PC-3 (cell line): ENCODE results near the gene MYH13.

ENCODE experiments used
- EZH2 ChIP-seq: fragments of 300-600 bp; sonication (generic); IDR thresholded peaks from one replicate; pipeline ENCODE4 v1.6.1; 2017; ENCODE audit warnings: antibody characterized with exemption, mild to moderate bottlenecking, low read length; ENCODE audit not compliant: unreplicated experiment
- EZH2phosphoT487 ChIP-seq: fragments of 300-600 bp; sonication (generic); IDR thresholded peaks from 2 replicates; pipeline ENCODE4 v1.6.1; 2018; ENCODE audit warnings: mild to moderate bottlenecking, antibody characterized with exemption, low read length, borderline replicate concordance
- TF ChIP-seq, protein P1 (sequence below): fragments of 300-600 bp; sonication (generic); conservative IDR thresholded peaks from 2 replicates; pipeline ENCODE4 v1.5.1; 2017; ENCODE audit warnings: antibody characterized with exemption, low read depth, mild to moderate bottlenecking, low read length

DNA sequence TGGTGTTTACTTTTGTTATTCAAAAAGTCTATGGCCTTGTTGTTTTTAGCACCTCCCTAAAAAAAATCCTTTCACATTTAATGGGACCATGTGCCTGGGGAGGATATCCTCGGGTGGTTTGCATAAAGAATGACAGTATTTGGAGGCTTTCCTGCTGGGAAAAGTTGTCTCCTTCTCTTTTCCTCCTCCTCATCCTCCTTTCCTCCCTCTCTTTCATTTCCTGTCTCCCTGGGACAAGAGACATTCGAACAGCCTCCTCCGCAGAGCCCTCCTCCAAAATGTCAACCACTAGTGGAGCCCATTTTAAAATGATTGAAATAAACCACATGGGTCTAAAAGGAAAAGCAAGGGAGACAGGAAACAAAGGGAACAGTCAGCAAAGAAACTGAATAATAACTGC is 67.4 kb downstream of the MYH13 start:
- TF ChIP-seq, protein P1, sequence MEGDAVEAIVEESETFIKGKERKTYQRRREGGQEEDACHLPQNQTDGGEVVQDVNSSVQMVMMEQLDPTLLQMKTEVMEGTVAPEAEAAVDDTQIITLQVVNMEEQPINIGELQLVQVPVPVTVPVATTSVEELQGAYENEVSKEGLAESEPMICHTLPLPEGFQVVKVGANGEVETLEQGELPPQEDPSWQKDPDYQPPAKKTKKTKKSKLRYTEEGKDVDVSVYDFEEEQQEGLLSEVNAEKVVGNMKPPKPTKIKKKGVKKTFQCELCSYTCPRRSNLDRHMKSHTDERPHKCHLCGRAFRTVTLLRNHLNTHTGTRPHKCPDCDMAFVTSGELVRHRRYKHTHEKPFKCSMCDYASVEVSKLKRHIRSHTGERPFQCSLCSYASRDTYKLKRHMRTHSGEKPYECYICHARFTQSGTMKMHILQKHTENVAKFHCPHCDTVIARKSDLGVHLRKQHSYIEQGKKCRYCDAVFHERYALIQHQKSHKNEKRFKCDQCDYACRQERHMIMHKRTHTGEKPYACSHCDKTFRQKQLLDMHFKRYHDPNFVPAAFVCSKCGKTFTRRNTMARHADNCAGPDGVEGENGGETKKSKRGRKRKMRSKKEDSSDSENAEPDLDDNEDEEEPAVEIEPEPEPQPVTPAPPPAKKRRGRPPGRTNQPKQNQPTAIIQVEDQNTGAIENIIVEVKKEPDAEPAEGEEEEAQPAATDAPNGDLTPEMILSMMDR: no peak
- TF ChIP-seq EZH2phosphoT487 (no peak), EZH2 (no peak)
